Measurements from ENCODE around the gene PROM2.

GRCh38 chr2:95225658-95226057 is 48.6 kb upstream of the PROM2 start:
- no peak for TF ChIP-seq CTCF (IDR thresholded peaks at IDR 0.05)
- TF ChIP-seq POLR2A (IDR thresholded peaks at IDR 0.05): no peak
